Activated T-helper 1 cell treated with anti-CD3 and anti-CD28 coated beads, Interleukin-12 subunit alpha, Interleukin-12 subunit beta, Interleukin-2, Interleukin-4 antibody, amounts not matched to agents 30 ng/mL and 10 ng/mL and 1 ng/mL, durations not matched to agents 14 hours and 24 hours and 36 hours (primary cell): Measurements from ENCODE around the gene USP2. TPM values are rescaled to one million over a fixed set of nuclear protein-coding genes. Genes with fewer than 3 reads are reported as not detected.
"Not testable (repeated sequence)": the region's sequence is repeated elsewhere in the genome, so short reads cannot be mapped to it uniquely, and the experiment has no call there.

Experiments
- DNase-seq: peaks from one replicate; pipeline ENCODE4 v3.0.0; 2021; ENCODE audit warnings: low spot score
- H3K27ac Mint-ChIP-seq: one replicate; pipeline ENCODE4 v1.8.0; 2021; ENCODE audit warnings: mild to moderate bottlenecking, mixed read lengths
- H3K27me3 Mint-ChIP-seq: one replicate; pipeline ENCODE4 v1.8.0; 2022; ENCODE audit warnings: mild to moderate bottlenecking, moderate library complexity, mixed read lengths; ENCODE audit not compliant: insufficient read depth
- H3K36me3 Mint-ChIP-seq: one replicate; pipeline ENCODE4 v1.8.0; 2021; ENCODE audit warnings: low read depth, mixed read lengths
- H3K4me1 Mint-ChIP-seq: one replicate; pipeline ENCODE4 v1.8.0; 2021; ENCODE audit warnings: low read depth, mixed read lengths
- H3K4me3 Mint-ChIP-seq: one replicate; pipeline ENCODE4 v1.8.0; 2021; ENCODE audit warnings: mild to moderate bottlenecking, moderate library complexity, mixed read lengths
- H3K9me3 Mint-ChIP-seq: one replicate; pipeline ENCODE4 v1.8.0; 2021; ENCODE audit warnings: mixed read lengths
- intact Hi-C: fragments of 100-400 bp; cut with micrococcal nuclease; formaldehyde crosslinking; loops from one replicate; pipeline ENCODE4 v1.15.1; 2024
- total RNA-seq: library from RNA; stranded (reverse); gene quantifications from 2 replicates; pipeline ENCODE4 v1.2.3, GENCODE V29; 2022

The USP2 gene
- total RNA-seq, 1 donor from 2014 or later: 0.36 TPM

DNA sequence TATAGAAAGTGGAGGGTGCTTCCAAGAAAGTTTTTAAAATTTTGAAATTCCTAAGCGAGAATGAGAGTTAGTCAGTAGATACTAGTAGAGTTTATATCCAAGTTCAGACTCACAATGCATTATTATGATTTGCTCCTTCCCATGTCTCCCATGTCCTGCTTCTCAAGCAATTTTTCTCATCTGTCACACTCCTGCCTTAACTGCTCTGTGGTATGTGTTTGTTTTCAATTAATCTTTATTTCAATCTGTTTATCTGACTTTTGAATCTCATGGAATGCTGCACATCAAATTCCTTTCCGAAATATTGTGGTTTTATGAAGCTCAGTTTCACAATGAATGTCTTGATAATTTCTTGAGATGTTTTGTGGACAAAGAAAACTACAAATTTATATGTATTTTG lies 23.4 kb upstream of the USP2 start:
- no peaks in the 10 kb centered on the region for H3K4me1 Mint-ChIP-seq
- H3K9me3 Mint-ChIP-seq: peaks cover 12% of the 10 kb centered on the region
- intact Hi-C loops: no loop called here
- H3K27me3 Mint-ChIP-seq: peaks cover 9% of the 10 kb centered on the region
- H3K27ac Mint-ChIP-seq: no peak overlapping the region
- DNase-seq: no peak
- no peaks in the 10 kb centered on the region for H3K36me3 Mint-ChIP-seq
- no peak overlapping the region for H3K4me3 Mint-ChIP-seq

- DNase-seq: no peak
- no peaks in the 10 kb centered on the region for H3K36me3 Mint-ChIP-seq
- no peak overlapping the region for H3K4me3 Mint-ChIP-seq
- peaks cover 20% of the 10 kb centered on the region for H3K27me3 Mint-ChIP-seq
- intact Hi-C loops: no loop called here
- no peaks in the 10 kb centered on the region for H3K4me1 Mint-ChIP-seq
- H3K9me3 Mint-ChIP-seq: peaks cover 24% of the 10 kb centered on the region
- H3K27ac Mint-ChIP-seq: no peak overlapping the region
Measured at GRCh38 chr11:119403021-119403420, 21.5 kb upstream of the USP2 start.

GRCh38 chr11:119402470-119402869 lies 21.0 kb upstream of the USP2 start:
- DNase-seq: no peak
- H3K27ac Mint-ChIP-seq: no peak overlapping the region
- H3K27me3 Mint-ChIP-seq: peaks cover 20% of the 10 kb centered on the region
- H3K4me3 Mint-ChIP-seq: no peak overlapping the region
- no peaks in the 10 kb centered on the region for H3K4me1 Mint-ChIP-seq
- intact Hi-C loops: no loop called here
- H3K36me3 Mint-ChIP-seq: peaks cover 3% of the 10 kb centered on the region
- peaks cover 29% of the 10 kb centered on the region for H3K9me3 Mint-ChIP-seq

DNA sequence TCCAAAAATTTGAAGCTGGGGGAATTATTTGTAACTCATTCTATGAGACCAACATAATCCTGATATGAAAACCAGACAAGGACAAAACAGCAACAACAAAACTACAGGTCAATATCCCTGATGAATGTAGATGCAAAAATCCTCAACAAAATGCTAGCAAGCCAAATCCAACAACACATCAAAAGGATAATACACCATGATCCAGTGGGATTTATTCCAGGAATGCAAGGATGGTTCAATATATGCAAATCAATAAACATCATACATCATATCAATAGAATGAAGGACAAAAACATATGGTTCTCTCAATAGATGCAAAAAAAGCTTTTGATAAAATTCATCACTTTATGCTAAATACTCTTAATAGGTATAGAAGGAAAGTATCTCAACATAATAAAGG lies 19.4 kb upstream of the USP2 start:
- Mint-ChIP-seq H3K27me3 (peaks cover 22% of the 10 kb centered on the region), H3K4me1 (no peaks in the 10 kb centered on the region), H3K27ac (no peak overlapping the region), H3K9me3 (peaks cover 29% of the 10 kb centered on the region), H3K4me3 (no peak overlapping the region), H3K36me3 (peaks cover 3% of the 10 kb centered on the region)
- DNase-seq: no peak
- intact Hi-C loops: no loop called here

DNA sequence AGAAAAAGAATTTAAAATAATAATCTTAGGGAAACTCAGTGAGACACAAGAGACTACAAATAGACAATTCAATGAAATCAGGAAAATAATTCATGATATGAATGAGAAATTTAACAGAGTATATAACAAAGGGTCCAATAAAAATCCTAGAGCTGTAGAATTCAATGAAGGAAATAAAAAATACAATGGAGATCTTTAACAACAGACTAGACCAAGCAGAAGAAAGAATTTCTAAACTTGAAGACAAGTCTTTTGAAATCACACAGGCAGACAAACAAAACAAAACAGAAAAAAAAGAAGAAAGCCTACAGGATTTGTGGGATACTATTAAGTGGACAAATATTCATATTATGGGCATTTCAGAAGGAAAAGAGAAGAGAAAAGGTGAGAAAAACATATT lies 16.2 kb upstream of the USP2 start:
- Mint-ChIP-seq H3K27me3 (peaks cover 26% of the 10 kb centered on the region), H3K27ac (no peak overlapping the region), H3K36me3 (peaks cover 3% of the 10 kb centered on the region), H3K4me1 (no peaks in the 10 kb centered on the region), H3K4me3 (no peak overlapping the region), H3K9me3 (peaks cover 29% of the 10 kb centered on the region)
- intact Hi-C loops: no loop called here
- no peak for DNase-seq

- peaks cover 26% of the 10 kb centered on the region for H3K27me3 Mint-ChIP-seq
- intact Hi-C loops: no loop called here
Measured at GRCh38 chr11:119396835-119397234, 15.3 kb upstream of the USP2 start.

DNA sequence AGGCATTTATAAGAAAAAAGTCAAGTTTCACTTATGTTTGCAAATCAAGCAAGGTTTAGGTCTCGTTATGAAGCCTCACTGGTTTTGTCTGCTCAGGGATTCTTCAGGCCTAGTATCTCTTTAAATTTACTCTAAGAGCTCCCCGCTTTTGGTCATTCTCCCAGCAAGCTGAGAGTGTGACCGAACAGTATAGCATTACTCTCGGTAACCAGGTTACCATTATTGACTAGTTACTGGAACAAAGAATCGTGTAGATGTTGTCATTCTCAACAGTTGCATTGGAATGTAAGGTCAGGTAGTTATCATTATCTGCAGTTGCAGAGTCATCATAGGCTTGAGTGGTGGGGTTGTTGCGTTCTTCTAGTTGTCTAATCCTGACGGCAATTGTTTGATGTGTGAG lies 9.8 kb upstream of the USP2 start:
- Mint-ChIP-seq H3K9me3 (no peaks in the 10 kb centered on the region), H3K4me1 (no peaks in the 10 kb centered on the region), H3K27me3 (peaks cover 9% of the 10 kb centered on the region), H3K4me3 (no peak overlapping the region), H3K27ac (no peak overlapping the region), H3K36me3 (no peaks in the 10 kb centered on the region)
- intact Hi-C loops: no loop called here
- DNase-seq: no peak

More at GRCh38 chr11:119396835-119397234, 15.3 kb upstream of the USP2 start:
- no peak overlapping the region for H3K4me3 Mint-ChIP-seq
- peaks cover 3% of the 10 kb centered on the region for H3K36me3 Mint-ChIP-seq
- peaks cover 29% of the 10 kb centered on the region for H3K9me3 Mint-ChIP-seq
- no peak for DNase-seq
- H3K4me1 Mint-ChIP-seq: no peaks in the 10 kb centered on the region
- H3K27ac Mint-ChIP-seq: no peak overlapping the region

GRCh38 chr11:119389611-119390254 lies 8.2 kb upstream of the USP2 start:
- no peak for DNase-seq
- no peaks in the 10 kb centered on the region for H3K9me3 Mint-ChIP-seq
- intact Hi-C loops: no loop called here

DNA sequence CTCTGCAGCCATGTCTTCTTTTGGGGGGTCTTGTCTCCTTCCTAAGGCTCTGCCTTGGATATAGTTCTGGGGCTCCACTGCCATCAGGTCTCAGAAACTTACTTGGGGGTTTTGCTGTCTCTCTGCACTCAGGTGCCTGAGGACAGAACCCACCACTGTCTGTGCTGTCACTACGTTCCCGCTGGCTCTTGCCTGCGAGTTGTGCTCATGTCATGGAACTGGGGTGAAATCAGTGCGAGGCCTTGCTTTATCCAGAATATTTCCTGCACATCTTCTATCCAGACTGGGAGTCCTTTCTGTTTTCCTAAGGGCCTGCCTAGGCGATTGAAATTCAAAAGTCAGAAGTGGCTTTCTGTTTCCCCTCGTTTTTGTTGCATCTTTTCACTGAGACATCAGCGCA lies 6.6 kb upstream of the USP2 start:
- H3K4me3 Mint-ChIP-seq: no peak overlapping the region
- H3K27ac Mint-ChIP-seq: no peak overlapping the region
- H3K4me1 Mint-ChIP-seq: no peaks in the 10 kb centered on the region
- no peaks in the 10 kb centered on the region for H3K9me3 Mint-ChIP-seq
- no peak for DNase-seq
- intact Hi-C loops: no loop called here
- no peaks in the 10 kb centered on the region for H3K36me3 Mint-ChIP-seq
- H3K27me3 Mint-ChIP-seq: peaks cover 4% of the 10 kb centered on the region

More at GRCh38 chr11:119389611-119390254, 8.2 kb upstream of the USP2 start:
- no peaks in the 10 kb centered on the region for H3K4me1 Mint-ChIP-seq
- no peak overlapping the region for H3K4me3 Mint-ChIP-seq
- no peaks in the 10 kb centered on the region for H3K36me3 Mint-ChIP-seq
- H3K27me3 Mint-ChIP-seq: peaks cover 4% of the 10 kb centered on the region
- H3K27ac Mint-ChIP-seq: no peak overlapping the region

DNA sequence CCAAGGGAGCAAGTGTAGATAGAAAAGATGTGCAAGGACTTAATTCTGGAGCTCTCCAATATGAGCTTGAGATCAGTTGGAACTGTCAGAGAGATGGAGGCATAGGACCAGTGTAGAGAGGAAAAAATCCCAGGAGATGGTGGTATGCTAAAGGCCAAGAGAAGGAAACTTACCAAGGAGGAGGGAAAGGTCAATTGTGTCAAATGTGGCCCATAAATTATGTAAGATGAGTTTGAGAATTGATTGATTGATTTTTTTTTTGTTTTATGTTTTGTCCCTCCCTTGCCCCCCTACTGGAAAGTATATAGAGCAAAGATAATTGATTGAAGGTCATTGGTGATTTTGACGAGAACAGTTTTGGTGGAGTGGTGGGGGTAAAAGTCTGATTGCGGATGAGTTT lies 2.8 kb upstream of the USP2 start:
- intact Hi-C loops: loop anchor here (5.0 kb wide), 1 partner anchor 343 kb away; the partner anchor contains the start of gene NECTIN1
- H3K36me3 Mint-ChIP-seq: no peaks in the 10 kb centered on the region
- H3K27me3 Mint-ChIP-seq: peaks cover 6% of the 10 kb centered on the region
- no peaks in the 10 kb centered on the region for H3K4me1 Mint-ChIP-seq
- no peak overlapping the region for H3K4me3 Mint-ChIP-seq
- no peak overlapping the region for H3K27ac Mint-ChIP-seq
- no peak for DNase-seq
- no peaks in the 10 kb centered on the region for H3K9me3 Mint-ChIP-seq

DNA sequence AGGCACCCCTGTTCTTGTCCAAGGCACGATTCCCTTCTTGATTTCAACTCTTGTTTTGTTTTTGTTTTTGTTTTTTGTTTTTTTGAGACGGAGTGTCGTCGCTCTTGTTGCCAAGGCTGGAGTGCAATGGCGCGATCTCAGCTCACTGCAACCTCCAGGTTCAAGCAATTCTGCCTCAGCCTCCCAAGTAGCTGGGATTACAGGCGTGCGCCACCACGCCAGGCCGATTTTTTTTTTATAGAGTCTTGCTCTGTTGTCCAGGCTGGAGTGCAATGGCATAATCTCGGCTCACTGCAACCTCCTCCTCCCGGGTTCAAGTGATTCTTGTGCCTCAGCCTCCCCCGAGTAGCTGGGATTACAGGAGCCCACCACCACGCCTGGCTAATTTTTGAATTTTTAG lies 1.0 kb upstream of the USP2 start:
- intact Hi-C loops: loop anchor here (5.0 kb wide), 1 partner anchor 345 kb away; the partner anchor contains the start of gene NECTIN1
- not testable (repeated sequence) for H3K4me3 Mint-ChIP-seq, H3K4me1 Mint-ChIP-seq, H3K27ac Mint-ChIP-seq, H3K27me3 Mint-ChIP-seq, H3K9me3 Mint-ChIP-seq, H3K36me3 Mint-ChIP-seq, DNase-seq

GRCh38 chr11:119382101-119382500 lies 611 bp upstream of the USP2 start:
- intact Hi-C loops: loop anchor here (5.0 kb wide), 1 partner anchor 345 kb away; the partner anchor contains the start of gene NECTIN1
- H3K27me3 Mint-ChIP-seq: peaks cover 8% of the 10 kb centered on the region
- DNase-seq: no peak
- H3K4me3 Mint-ChIP-seq: no peak overlapping the region
- no peaks in the 10 kb centered on the region for H3K9me3 Mint-ChIP-seq
- H3K27ac Mint-ChIP-seq: no peak overlapping the region
- H3K4me1 Mint-ChIP-seq: no peaks in the 10 kb centered on the region
- no peaks in the 10 kb centered on the region for H3K36me3 Mint-ChIP-seq

- Mint-ChIP-seq H3K27me3 (peaks cover 8% of the 10 kb centered on the region), H3K4me3 (no peak overlapping the region), H3K9me3 (no peaks in the 10 kb centered on the region), H3K4me1 (no peaks in the 10 kb centered on the region), H3K36me3 (no peaks in the 10 kb centered on the region), H3K27ac (no peak overlapping the region)
- intact Hi-C loops: loop anchor here (1.0 to 5.0 kb wide), 6 partner anchors 17 to 346 kb away; partner anchors contain the start of genes HINFP and NECTIN1
- no peak for DNase-seq
Measured at GRCh38 chr11:119380827-119381180, 686 bp downstream of the USP2 start.
